Measurements from ENCODE around the gene USH2A.

The USH2A gene
- total RNA-seq: 0 reads per million in 3 experiments

DNA sequence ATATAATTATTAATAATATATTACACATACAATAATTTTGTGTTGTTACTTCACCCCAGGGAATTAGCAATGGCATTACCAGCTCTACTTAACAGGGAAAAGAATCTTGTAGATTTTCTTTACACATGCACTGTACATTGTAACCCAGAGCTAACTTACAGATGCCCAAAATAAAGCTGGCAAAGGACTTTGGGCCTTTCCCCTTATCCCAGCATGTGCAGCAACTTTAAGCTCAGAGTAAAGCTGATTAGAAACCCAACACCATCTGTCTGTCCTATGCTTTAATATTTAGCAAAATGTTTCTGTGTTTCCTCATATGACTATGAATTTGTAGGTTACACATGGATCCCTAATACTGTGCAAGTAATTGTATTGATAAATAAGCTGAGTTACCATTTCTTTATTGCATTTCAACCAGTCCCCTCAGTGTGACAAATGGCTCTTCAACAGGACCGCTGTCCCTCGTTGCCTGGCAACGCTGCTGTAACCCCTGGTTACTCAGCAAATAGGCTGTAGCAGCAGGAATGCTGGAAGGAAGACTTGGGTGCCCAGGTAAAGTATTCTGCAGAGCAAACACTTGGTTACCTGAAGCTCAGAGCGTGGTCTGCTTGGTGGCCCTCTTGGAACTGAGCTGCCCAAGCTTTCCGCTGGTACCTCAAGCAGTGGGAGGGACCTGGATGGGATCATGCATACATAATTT, at the start of gene USH2A:
TSS of gene USH2A (minus strand) at position 628 of the 700 bp plus-strand sequence. CDS start 1,112 bp downstream, outside the sequence.
- no peak for DNase-seq

DNA sequence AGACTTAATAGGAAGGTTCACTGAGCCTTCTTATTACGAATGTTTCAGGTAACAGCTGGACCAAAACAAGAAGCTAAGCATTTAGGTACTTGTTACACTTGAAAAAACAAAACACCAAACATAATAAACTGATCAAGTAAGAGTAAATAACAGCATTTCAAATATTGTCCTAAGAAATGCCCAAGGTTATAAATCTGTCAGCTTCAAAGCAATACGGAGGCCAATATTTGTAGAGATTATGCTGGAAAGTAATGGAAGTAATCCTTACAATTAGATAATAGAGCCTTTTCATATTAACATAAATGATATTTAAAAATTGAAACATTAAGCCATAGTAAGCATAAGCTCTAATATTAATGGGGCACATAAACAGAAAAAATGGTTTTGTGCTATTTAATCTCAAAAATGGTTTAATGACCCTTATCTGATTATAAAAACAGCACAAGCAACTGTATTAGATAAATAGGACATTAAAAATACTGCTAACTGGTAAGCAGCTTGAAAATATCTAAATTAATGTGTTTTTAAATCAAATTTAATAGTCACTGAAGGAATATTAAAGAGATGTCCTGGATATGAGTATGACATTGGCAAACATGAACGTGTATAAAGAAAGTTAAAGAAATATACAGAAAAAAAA, 43.0 kb upstream of the USH2A start:
- DNase-seq: no peak

DNA sequence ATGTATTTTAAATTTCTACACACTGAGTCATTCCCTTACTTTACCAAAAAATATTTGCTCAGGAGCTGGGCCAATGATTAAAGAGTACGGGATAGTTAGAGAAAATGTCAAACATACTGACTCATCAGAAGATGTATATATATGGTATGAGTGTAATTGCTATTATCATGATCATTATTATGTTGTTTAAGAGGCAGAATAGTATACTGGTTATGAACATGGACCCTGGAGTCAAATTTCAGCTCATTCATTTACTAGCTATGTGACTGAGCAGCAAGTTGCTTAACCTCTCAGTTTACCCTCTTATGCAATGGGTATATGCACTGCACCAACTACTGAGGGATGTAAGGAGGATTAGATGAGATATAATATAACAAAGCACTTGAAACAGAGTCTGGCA, 41.2 kb upstream of the USH2A start:
- no peak for DNase-seq

- DNase-seq: no peak
These were observed 39.0 kb upstream of the USH2A start for GRCh38 chr1:216462066-216462775.

DNA sequence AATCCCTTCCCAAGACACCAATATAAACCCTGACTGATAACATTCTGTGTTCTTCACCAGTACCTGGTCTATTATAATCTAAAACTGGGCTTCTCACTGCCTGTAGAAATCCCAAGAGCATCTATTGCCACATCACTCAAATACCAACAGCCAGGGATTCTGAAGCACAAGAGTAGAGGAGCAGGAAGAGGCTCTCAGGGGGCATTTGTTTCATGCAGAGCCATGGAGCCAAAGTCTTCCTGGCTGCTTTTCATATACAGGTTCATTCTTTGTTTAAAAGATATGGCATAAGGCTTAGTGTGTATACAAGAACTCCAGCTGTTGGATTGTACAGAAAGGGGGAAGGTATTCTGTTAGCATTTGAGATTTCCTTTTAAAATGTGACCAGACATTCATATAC, 38.2 kb upstream of the USH2A start:
- DNase-seq: no peak

DNA sequence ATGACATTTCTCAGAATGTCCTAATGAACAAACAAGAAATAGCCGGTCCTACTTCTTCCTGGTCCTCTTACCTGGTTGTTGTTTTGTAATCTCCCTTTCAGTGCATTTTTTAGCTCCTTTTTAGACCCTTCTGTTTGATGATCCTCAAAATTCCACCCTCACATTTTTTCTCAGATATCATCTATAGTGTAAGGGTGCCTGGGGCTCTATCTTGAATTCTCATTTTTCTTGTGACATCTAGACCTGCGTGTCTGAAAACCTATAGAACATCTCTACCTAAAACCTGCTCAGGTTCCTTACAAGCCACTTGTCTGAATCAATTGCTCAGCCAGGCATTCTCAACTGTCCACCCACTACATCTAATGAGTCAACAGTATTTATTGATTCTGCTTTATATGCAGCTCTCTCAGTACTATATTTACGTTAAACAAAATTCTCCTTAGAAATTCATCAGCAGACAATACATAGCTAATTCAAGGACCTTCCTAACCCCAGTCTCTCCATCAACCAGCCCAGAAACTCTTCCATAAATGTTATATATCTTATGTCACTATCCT, 36.5 kb upstream of the USH2A start:
- no peak for DNase-seq

- no peak for DNase-seq
These were observed 35.6 kb upstream of the USH2A start for GRCh38 chr1:216458812-216459211.

- no peak for DNase-seq
These were observed 34.1 kb upstream of the USH2A start for GRCh38 chr1:216457356-216457755.

DNA sequence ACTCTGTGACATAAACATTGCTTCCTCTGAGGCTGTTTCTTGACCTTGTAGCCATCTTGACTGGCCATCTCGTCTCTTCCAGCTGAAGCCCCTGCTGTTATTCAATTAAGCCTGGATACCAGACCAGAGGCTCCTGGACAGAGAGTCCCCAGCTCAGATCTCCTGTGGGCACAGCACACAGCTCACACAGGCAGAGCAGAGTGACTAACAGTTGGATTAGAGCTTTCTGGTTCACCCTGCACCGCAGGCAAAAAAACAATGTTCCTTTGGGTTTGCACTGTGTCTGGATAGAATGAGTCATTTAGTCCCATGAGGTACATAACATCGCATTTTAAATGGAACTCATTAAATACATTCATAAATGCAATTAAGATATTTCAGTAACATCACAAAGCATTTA, 33.4 kb upstream of the USH2A start:
- DNase-seq: no peak

DNA sequence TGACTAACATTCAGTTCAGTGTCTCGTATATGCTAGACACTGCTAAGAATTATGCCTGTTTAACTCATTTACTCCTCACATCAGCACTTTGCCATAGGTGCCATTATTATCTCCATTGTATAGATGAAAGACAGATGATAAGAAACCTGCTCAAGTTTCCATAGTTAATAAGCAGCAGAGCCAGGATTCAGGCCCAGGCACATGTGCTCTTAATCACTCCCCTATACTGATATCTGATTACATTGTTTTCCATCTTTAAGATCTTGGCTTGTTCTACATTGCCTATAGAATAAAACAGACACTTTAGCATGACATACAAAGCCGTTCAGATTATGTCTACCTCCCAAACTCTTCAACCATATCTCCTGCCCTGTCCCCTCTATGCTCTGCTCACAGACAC, 30.5 kb upstream of the USH2A start:
- no peak for DNase-seq

GRCh38 chr1:216450227-216450626, 27.0 kb upstream of the USH2A start:
- no peak for DNase-seq

DNA sequence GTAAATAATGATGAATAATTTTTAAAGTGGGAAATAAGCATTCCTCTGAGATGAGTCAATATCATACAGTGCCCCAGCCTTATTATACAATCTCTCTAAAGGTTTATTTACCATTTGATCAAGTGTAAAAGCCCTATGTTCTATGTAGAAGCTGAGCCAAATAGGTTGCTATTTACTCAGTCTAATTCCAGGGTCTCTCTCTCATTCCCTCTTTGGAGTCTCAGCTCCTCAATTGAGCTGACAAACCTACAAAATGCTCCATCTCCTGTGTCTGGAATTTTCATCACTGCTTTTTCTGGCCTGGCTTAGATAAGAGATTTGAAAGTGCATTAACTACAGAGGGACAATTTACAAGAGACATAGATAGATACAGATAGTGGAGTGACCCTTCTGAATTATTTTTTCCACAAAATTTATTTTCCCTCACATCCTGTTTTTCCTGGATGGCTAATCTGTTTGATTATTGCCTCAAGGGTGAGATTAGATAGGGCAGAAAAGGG, 24.8 kb upstream of the USH2A start:
- DNase-seq: no peak

DNA sequence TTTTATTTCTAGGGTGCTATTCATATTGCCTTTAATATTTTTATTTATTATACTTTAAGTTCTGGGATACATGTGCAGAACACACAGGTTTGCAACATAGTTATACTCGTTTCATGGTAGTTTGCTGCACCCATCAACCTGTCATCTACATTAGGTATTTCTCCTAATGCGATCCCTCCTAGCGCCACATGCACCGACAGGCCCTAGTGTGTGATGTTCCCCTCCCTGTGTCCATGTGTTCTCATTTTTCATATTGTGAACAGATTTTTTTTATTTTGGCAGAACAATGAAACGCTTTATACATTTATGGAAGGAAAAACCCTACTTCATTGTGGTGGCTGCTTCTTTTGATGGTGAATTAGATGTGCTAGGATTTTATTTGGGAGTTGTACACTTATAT, 14.4 kb upstream of the USH2A start:
- no peak for DNase-seq

GRCh38 chr1:216434232-216434631, 11.0 kb upstream of the USH2A start:
- no peak for DNase-seq

DNA sequence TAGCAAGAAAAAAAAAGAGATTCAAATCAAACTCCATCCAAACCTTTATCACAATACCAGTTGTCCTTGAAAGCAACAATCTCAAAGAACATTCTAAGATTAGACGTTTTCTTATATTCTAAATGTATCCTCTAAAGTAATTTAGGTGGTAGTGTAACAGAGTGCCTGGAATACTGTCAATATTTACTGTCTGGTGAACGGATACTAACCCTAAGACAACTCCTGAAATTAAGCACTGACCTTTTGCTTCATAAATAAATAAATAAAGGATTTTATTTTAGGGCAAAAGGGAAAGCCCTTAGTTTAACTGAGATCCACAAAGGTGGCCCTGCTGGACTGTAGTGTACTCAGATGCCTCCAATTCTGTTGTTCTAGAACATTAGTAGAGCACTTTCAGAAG, 9.9 kb upstream of the USH2A start:
- no peak for DNase-seq

DNA sequence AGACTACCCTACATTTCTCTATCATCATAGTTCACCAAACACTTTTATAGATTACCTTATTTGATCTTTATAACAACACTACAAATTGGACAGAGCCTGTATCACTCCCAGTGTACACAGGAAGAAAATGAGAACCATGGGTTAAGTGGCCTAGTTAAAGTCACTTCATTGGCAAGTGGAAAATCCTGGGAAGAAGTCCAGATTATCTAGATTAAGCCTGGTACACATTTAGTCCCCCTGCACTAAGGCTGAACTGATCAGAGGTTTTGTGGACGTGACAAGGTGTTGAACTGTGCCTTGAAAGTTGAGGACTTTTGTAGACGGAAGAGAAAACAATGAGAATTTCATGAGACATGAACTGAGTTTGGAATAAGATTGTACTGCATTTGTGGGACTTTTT, 7.5 kb upstream of the USH2A start:
- no peak for DNase-seq

DNA sequence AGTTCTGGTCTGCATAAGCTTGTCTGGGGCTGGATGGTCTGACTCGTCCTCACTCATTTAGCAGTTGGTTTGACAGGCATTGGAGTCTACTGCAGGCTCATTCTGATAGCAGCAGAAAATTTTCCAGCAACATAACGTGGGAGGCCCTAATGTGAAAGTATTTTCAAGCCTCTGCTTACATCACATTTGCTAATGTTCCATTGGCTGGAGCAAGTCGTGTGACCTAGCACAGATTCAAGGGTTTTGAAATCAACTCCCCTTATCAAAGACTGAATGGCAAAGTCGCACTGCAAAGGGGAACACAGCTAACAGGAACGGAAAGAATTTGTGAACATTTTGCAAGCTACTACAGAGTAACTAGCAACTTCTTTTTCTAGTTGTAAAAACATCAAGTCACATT, 2.3 kb upstream of the USH2A start:
- DNase-seq: no peak

- DNase-seq: no peak
These were observed 2.5 kb downstream of the USH2A start for GRCh38 chr1:216420746-216421145.

GRCh38 chr1:216420263-216420662, 3.0 kb downstream of the USH2A start:
- DNase-seq: no peak

GRCh38 chr1:216416488-216416887, 6.8 kb downstream of the USH2A start:
- no peak for DNase-seq

DNA sequence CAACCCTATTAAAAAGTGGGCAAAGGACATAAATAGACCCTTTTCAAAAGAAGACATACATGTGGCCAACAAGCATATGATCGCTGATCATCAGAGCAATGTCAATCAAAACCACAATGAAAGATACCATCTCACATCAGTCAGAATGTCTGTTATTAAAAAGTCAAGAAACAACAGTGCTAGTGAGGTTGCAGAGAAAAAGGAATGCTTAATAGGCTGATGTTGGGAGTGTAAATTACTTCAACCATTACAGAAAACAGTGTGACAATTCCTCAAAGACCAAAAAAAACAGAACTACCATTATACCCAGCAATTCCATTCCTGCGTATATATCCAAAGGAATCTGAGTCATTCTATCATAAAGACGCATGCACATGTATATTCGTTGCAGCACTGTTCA, 13.2 kb downstream of the USH2A start:
- DNase-seq: no peak

DNA sequence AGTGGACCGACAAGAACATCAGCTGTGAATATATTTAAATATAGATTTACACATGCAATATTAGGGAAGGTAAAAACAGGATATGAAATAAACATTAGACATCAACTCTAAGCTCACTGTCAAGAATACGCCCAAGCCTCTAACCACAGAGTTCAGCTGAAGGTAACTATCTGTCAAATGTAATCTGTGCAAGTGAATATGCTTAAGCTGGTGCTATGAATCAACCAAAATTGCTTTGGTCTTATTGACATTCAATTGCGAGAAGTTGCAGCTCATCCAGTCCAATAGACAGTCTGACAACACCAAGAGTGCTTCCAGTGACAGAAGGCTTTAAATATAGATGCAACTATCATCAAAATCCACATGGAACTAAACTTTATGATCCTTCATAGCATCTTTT, 32.3 kb downstream of the USH2A start:
- DNase-seq: no peak

GRCh38 chr1:216389774-216390173, 33.5 kb downstream of the USH2A start:
- DNase-seq: no peak

DNA sequence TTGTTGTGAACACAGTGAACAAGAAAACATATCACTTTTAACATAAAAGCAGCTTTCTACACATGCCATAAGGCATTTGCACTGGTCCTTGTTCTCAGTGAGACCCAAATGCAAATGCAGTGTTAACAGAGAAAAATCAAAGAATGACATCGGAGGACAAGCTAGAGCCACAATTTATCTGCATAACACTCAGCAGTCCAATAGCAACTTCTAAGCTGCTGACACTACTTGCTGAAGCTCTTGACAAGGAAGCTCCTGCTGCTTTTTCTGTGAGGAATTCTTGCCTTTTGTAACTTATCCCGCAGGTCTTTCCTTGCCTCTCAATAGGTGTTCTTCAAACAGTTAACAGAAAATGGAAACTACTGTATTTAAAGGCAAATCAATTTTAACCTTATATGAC, 34.7 kb downstream of the USH2A start:
- DNase-seq: no peak
